B cell (primary cell): ENCODE results near the gene MAPK4.
"Not testable (repeated sequence)": the region's sequence is repeated elsewhere in the genome, so short reads cannot be mapped to it uniquely, and the experiment has no call there.

ENCODE experiments used
- EZH2 ChIP-seq: IDR thresholded peaks from 2 replicates; pipeline ENCODE4 v1.6.1; 2012; ENCODE audit warnings: borderline replicate concordance, low read depth, mild to moderate bottlenecking, moderate library complexity, low read length; ENCODE audit not compliant: insufficient read depth, poor library complexity, severe bottlenecking
- TF ChIP-seq, protein P1 (sequence below): fragments of 200-600 bp; IDR thresholded peaks from one replicate; pipeline ENCODE4 v1.8.0; 2022; ENCODE audit warnings: antibody characterized with exemption, mild to moderate bottlenecking

DNA sequence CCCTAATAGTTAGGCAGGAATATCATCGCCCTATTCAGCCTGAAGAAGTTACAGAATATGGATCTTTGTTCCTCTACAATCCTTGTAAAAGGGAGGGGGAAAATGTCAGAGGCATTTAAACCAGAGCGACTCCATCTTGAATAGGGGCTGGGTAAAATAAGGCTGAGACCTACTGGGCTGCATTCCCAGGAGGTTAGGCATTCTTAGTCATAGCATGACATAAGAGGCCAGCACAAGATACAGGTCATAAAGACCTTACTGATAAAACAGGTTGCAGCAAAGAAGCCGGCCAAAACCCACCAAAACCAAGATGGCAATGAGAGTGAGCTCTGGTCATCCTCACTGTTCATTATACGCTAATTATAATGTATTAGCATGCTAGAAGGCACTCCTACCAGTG is 15.4 kb upstream of the MAPK4 start:
- TF ChIP-seq, protein P1, sequence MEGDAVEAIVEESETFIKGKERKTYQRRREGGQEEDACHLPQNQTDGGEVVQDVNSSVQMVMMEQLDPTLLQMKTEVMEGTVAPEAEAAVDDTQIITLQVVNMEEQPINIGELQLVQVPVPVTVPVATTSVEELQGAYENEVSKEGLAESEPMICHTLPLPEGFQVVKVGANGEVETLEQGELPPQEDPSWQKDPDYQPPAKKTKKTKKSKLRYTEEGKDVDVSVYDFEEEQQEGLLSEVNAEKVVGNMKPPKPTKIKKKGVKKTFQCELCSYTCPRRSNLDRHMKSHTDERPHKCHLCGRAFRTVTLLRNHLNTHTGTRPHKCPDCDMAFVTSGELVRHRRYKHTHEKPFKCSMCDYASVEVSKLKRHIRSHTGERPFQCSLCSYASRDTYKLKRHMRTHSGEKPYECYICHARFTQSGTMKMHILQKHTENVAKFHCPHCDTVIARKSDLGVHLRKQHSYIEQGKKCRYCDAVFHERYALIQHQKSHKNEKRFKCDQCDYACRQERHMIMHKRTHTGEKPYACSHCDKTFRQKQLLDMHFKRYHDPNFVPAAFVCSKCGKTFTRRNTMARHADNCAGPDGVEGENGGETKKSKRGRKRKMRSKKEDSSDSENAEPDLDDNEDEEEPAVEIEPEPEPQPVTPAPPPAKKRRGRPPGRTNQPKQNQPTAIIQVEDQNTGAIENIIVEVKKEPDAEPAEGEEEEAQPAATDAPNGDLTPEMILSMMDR, result not testable (repeated sequence)
- not testable (repeated sequence) for TF ChIP-seq EZH2
